GM23338 (cell line): ENCODE measurements around the gene NFATC1. TPM values are rescaled to one million over a fixed set of nuclear protein-coding genes. Genes with fewer than 3 reads are reported as not detected.

Experiments
- ATAC-seq: fragments of 200-7000 bp; cut with Tn5 transposase; 3 replicates; pipeline ENCODE4 v1.9.1; 2020
- DNase-seq: peaks from one replicate; pipeline ENCODE4 v3.0.0-alpha.2; 2015; ENCODE audit warnings: low spot score
- H2AFZ ChIP-seq: fragments of 200-600 bp; sonication (generic); 2 replicates; pipeline ENCODE4 v1.8.0; 2016; ENCODE audit warnings: antibody characterized with exemption, mild to moderate bottlenecking, moderate library complexity
- H3F3A ChIP-seq: fragments of 200-600 bp; sonication (generic); replicated peaks from 2 replicates; pipeline ENCODE4 v1.8.0; 2017; ENCODE audit warnings: antibody characterized with exemption, mixed run types, low read depth
- H3K27ac ChIP-seq: fragments of 200-600 bp; sonication (generic); 2 replicates; pipeline ENCODE4 v1.6.1; 2016; ENCODE audit warnings: low read depth
- H3K27me3 ChIP-seq: fragments of 200-600 bp; sonication (generic); 2 replicates; pipeline ENCODE4 v1.8.0; 2016; ENCODE audit warnings: mild to moderate bottlenecking, mixed run types, moderate library complexity; ENCODE audit not compliant: insufficient read depth
- H3K36me3 ChIP-seq: fragments of 200-600 bp; sonication (generic); 2 replicates; pipeline ENCODE4 v1.8.0; 2016; ENCODE audit warnings: mild to moderate bottlenecking; ENCODE audit not compliant: insufficient read depth
- H3K4me1 ChIP-seq: fragments of 200-600 bp; sonication (generic); 2 replicates; pipeline ENCODE4 v1.8.0; 2016; ENCODE audit warnings: mild to moderate bottlenecking, moderate library complexity; ENCODE audit not compliant: insufficient read depth
- H3K4me2 ChIP-seq: fragments of 200-600 bp; sonication (generic); 2 replicates; pipeline ENCODE4 v1.7.1; 2017; ENCODE audit warnings: mixed run types
- H3K4me3 ChIP-seq: fragments of 200-600 bp; sonication (generic); 2 replicates; pipeline ENCODE4 v1.6.1; 2016; ENCODE audit warnings: mixed run types
- H3K79me2 ChIP-seq: fragments of 200-600 bp; sonication (generic); replicated peaks from 2 replicates; pipeline ENCODE4 v1.8.0; 2017; ENCODE audit warnings: mild to moderate bottlenecking; ENCODE audit not compliant: insufficient read depth
- H3K9me2 ChIP-seq: fragments of 200-600 bp; sonication (generic); 2 replicates; pipeline ENCODE4 v1.8.0; 2017; ENCODE audit not compliant: insufficient read depth
- H4K20me1 ChIP-seq: fragments of 200-600 bp; sonication (generic); replicated peaks from 2 replicates; pipeline ENCODE4 v1.8.0; 2017; ENCODE audit warnings: mild to moderate bottlenecking; ENCODE audit not compliant: insufficient read depth
- H3K27ac Mint-ChIP-seq: 2 replicates; pipeline ENCODE4 v1.8.0; 2020; ENCODE audit warnings: inconsistent platforms, mild to moderate bottlenecking, moderate library complexity, mixed read lengths
- H3K27me3 Mint-ChIP-seq: 3 replicates; pipeline ENCODE4 v1.8.0; 2022; ENCODE audit warnings: low read depth, mild to moderate bottlenecking, moderate library complexity, mixed read lengths, inconsistent platforms; ENCODE audit not compliant: insufficient read depth, poor library complexity
- H3K36me3 Mint-ChIP-seq: 3 replicates; pipeline ENCODE4 v1.8.0; 2021; ENCODE audit warnings: low read depth, mild to moderate bottlenecking, inconsistent platforms, moderate library complexity, mixed read lengths
- H3K4me1 Mint-ChIP-seq: 3 replicates; pipeline ENCODE4 v1.8.0; 2020; ENCODE audit warnings: mild to moderate bottlenecking, inconsistent platforms, mixed read lengths
- H3K4me3 Mint-ChIP-seq: 3 replicates; pipeline ENCODE4 v1.8.0; 2021; ENCODE audit warnings: moderate library complexity, mild to moderate bottlenecking, inconsistent platforms, mixed read lengths
- H3K9me3 Mint-ChIP-seq: 3 replicates; pipeline ENCODE4 v1.8.0; 2020; ENCODE audit warnings: moderate library complexity, mild to moderate bottlenecking, inconsistent platforms, mixed read lengths
- EZH2phosphoT487 ChIP-seq: fragments of 200-600 bp; sonication (generic); IDR thresholded peaks from one replicate; pipeline ENCODE4 v1.8.1; 2018; ENCODE audit warnings: antibody characterized with exemption; ENCODE audit not compliant: unreplicated experiment
- JUNB ChIP-seq: IDR thresholded peaks from one replicate; pipeline ENCODE4 v1.6.1; 2016; ENCODE audit warnings: antibody characterized with exemption; ENCODE audit not compliant: unreplicated experiment
- NANOG ChIP-seq: IDR thresholded peaks from 2 replicates; pipeline ENCODE4 v1.6.1; 2016; ENCODE audit warnings: antibody characterized with exemption, borderline replicate concordance
- POLR2AphosphoS5 ChIP-seq: IDR thresholded peaks from 2 replicates; pipeline ENCODE4 v1.6.1; 2016; ENCODE audit warnings: antibody characterized with exemption, low read depth
- ZNF114 ChIP-seq: fragments of 250-450 bp; sonication (Bioruptor Pico); IDR thresholded peaks from 2 replicates; pipeline ENCODE4 v1.5.0; 2020; ENCODE audit warnings: mild to moderate bottlenecking, moderate library complexity
- ZNF331 ChIP-seq: fragments of 250-450 bp; sonication (Bioruptor Pico); IDR thresholded peaks from 2 replicates; pipeline ENCODE4 v1.5.0; 2020; ENCODE audit warnings: low read depth, mild to moderate bottlenecking, moderate library complexity
- ZNF462 ChIP-seq: fragments of 250-450 bp; sonication (Bioruptor Pico); IDR thresholded peaks from 2 replicates; pipeline ENCODE4 v1.5.0; 2020; ENCODE audit warnings: mild to moderate bottlenecking, moderate library complexity
- polyA plus RNA-seq: library from polyadenylated mRNA; unstranded; fragments of >200 nt; fragmentation: Nextera tagmentation; extraction: Ambion mirVana; gene quantifications from 2 replicates; pipeline ENCODE4 v1.2.1, GENCODE V29; 2016
- total RNA-seq: library from RNA; depleted of rRNA; stranded (reverse); fragments of >200 nt; shearing (Covaris generic); gene quantifications from 2 replicates; pipeline ENCODE4 v1.2.3, GENCODE V29; 2014
- TF ChIP-seq, protein P1 (sequence below): IDR thresholded peaks from 2 replicates; pipeline ENCODE4 v1.6.1; 2016; ENCODE audit warnings: antibody characterized with exemption
- TF ChIP-seq, protein P2 (sequence below), 2 experiments: fragments of 200-600 bp in 1 of 2; sonication (generic) in 1 of 2; conservative IDR thresholded peaks; 2 replicates each; pipeline versions ENCODE4 v1.5.1 to v1.6.1; 2016 to 2017; ENCODE audit warnings: antibody characterized with exemption in 2 of 2, low read depth in 2 of 2, mild to moderate bottlenecking in 2 of 2, moderate library complexity in 1 of 2

NFATC1 gene
- total and polyA plus RNA-seq, 2 experiments from 2014 or later = 3.9 to 6.4 TPM

GRCh38 chr18:79493801-79494211 lies 98.1 kb downstream of the NFATC1 start:
- H4K20me1 ChIP-seq = no peaks in the 10 kb centered on the region
- Mint-ChIP-seq H3K27me3 (peaks cover 16% of the 10 kb centered on the region), H3K36me3 (peaks cover 2% of the 10 kb centered on the region; the same call in 2 of the 3 replicates), H3K4me3 (no peak overlapping the region), H3K4me1 (no peaks in the 10 kb centered on the region), H3K9me3 (peaks cover 15% of the 10 kb centered on the region), H3K27ac (no peak overlapping the region)
- H3K27ac ChIP-seq = no peak overlapping the region
- no peaks in the 10 kb centered on the region for H3F3A ChIP-seq
- TF ChIP-seq NANOG (no peak), POLR2AphosphoS5 (no peak)
- TF ChIP-seq, protein P1, sequence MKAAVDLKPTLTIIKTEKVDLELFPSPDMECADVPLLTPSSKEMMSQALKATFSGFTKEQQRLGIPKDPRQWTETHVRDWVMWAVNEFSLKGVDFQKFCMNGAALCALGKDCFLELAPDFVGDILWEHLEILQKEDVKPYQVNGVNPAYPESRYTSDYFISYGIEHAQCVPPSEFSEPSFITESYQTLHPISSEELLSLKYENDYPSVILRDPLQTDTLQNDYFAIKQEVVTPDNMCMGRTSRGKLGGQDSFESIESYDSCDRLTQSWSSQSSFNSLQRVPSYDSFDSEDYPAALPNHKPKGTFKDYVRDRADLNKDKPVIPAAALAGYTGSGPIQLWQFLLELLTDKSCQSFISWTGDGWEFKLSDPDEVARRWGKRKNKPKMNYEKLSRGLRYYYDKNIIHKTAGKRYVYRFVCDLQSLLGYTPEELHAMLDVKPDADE = no peak
- H3K4me2 ChIP-seq = no peak overlapping the region
- no peaks in the 10 kb centered on the region for H3K79me2 ChIP-seq
- no peaks in the 10 kb centered on the region for H3K27me3 ChIP-seq
- H3K4me1 ChIP-seq = no peaks in the 10 kb centered on the region
- H3K36me3 ChIP-seq = 0 out of 2 replicates have a peak, but pooled peaks cover 3% of the 10 kb centered on the region
- H3K9me2 ChIP-seq = no peaks in the 10 kb centered on the region
- DNase-seq (no peak), ATAC-seq (no peak)
- no peak overlapping the region for H2AFZ ChIP-seq
- no peak overlapping the region for H3K4me3 ChIP-seq

GRCh38 chr18:79494936-79495335 lies 99.2 kb downstream of the NFATC1 start:
- no peak overlapping the region for H3K4me3 ChIP-seq
- 0 out of 2 replicates have a peak, but pooled peaks cover 6% of the 10 kb centered on the region for H3K36me3 ChIP-seq
- no peaks in the 10 kb centered on the region for H3K4me1 ChIP-seq
- no peak overlapping the region for H3K4me2 ChIP-seq
- H3K79me2 ChIP-seq = no peaks in the 10 kb centered on the region
- Mint-ChIP-seq H3K27ac (no peak overlapping the region), H3K9me3 (peaks cover 26% of the 10 kb centered on the region), H3K27me3 (peaks cover 16% of the 10 kb centered on the region), H3K4me3 (no peak overlapping the region), H3K4me1 (no peaks in the 10 kb centered on the region), H3K36me3 (peaks cover 2% of the 10 kb centered on the region; the same call in 2 of the 3 replicates)
- DNase-seq (no peak), ATAC-seq (no peak)
- TF ChIP-seq NANOG = no peak
- no peak for TF ChIP-seq POLR2AphosphoS5
- no peak for TF ChIP-seq ZNF331 (CRISPR knock-in tag)
- TF ChIP-seq, protein P2, sequence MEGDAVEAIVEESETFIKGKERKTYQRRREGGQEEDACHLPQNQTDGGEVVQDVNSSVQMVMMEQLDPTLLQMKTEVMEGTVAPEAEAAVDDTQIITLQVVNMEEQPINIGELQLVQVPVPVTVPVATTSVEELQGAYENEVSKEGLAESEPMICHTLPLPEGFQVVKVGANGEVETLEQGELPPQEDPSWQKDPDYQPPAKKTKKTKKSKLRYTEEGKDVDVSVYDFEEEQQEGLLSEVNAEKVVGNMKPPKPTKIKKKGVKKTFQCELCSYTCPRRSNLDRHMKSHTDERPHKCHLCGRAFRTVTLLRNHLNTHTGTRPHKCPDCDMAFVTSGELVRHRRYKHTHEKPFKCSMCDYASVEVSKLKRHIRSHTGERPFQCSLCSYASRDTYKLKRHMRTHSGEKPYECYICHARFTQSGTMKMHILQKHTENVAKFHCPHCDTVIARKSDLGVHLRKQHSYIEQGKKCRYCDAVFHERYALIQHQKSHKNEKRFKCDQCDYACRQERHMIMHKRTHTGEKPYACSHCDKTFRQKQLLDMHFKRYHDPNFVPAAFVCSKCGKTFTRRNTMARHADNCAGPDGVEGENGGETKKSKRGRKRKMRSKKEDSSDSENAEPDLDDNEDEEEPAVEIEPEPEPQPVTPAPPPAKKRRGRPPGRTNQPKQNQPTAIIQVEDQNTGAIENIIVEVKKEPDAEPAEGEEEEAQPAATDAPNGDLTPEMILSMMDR (conservative IDR thresholded peaks at IDR 0.05; ENCODE audit: low read depth in 2 of 2) = no peak
- TF ChIP-seq, protein P1 = no peak
- TF ChIP-seq EZH2phosphoT487 = no peak
- TF ChIP-seq JUNB = no peak
- no peak for TF ChIP-seq ZNF462 (CRISPR knock-in tag)
- no peak for TF ChIP-seq ZNF114
- no peak overlapping the region for H3K27ac ChIP-seq
- no peaks in the 10 kb centered on the region for H3F3A ChIP-seq
- H3K27me3 ChIP-seq = no peaks in the 10 kb centered on the region
- H4K20me1 ChIP-seq = no peaks in the 10 kb centered on the region
- H3K9me2 ChIP-seq = no peaks in the 10 kb centered on the region
- H2AFZ ChIP-seq = no peak overlapping the region
